HG03095 (cell line): ENCODE measurements around the gene NOP56.

Experiments
- ATAC-seq: cut with Tn5 transposase; IDR thresholded peaks from one replicate; pipeline ENCODE4 v1.9.1; 2021; ENCODE audit warnings: moderate library complexity; ENCODE audit not compliant: unreplicated experiment

Gene NOP56

GRCh38 chr20:2700913-2701620, 48.6 kb downstream of the NOP56 start:
- no peak for ATAC-seq

GRCh38 chr20:2701671-2702081, 49.2 kb downstream of the NOP56 start:
- ATAC-seq: no peak

GRCh38 chr20:2703716-2704475, 51.5 kb downstream of the NOP56 start:
- ATAC-seq: no peak

- no peak for ATAC-seq
Observed at GRCh38 chr20:2705931-2706645, 53.7 kb downstream of the NOP56 start.

GRCh38 chr20:2706688-2707352, 54.4 kb downstream of the NOP56 start:
- ATAC-seq: no peak

GRCh38 chr20:2707353-2708072, 55.1 kb downstream of the NOP56 start:
- ATAC-seq: no peak
